NB4 (cell line): Measurements from ENCODE around the gene KAZN.

Experiments
- CTCF ChIP-seq: IDR thresholded peaks from one replicate; pipeline ENCODE4 v1.5.1; 2012; ENCODE audit warnings: low read depth, low read length
- POLR2A ChIP-seq: IDR thresholded peaks from 2 replicates; pipeline ENCODE4 v1.6.1; 2011; ENCODE audit warnings: mild to moderate bottlenecking; ENCODE audit not compliant: insufficient read length; ENCODE audit errors: extremely low read depth
- TF ChIP-seq, protein P1 (sequence below): IDR thresholded peaks from 2 replicates; pipeline ENCODE4 v1.6.1; 2011; ENCODE audit warnings: low read depth, low read length

- no peak for TF ChIP-seq CTCF
- no peak for TF ChIP-seq POLR2A
- TF ChIP-seq, protein P1, sequence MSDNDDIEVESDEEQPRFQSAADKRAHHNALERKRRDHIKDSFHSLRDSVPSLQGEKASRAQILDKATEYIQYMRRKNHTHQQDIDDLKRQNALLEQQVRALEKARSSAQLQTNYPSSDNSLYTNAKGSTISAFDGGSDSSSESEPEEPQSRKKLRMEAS, result no peak
Observed at GRCh38 chr1:15154480-15155036, 556.1 kb downstream of the KAZN start.
